Ishikawa (cell line): ENCODE data around the gene KLF15.

ENCODE experiments used
- CEBPB ChIP-seq: IDR thresholded peaks from 2 replicates; pipeline ENCODE4 v1.6.1; 2012
- CREB1 ChIP-seq: IDR thresholded peaks from 2 replicates; pipeline ENCODE4 v1.6.1; 2012; ENCODE audit warnings: low read depth
- EGR1 ChIP-seq: IDR thresholded peaks from 2 replicates; pipeline ENCODE4 v1.6.1; 2012
- EP300 ChIP-seq: IDR thresholded peaks from 2 replicates; pipeline ENCODE4 v1.6.1; 2012; ENCODE audit warnings: borderline replicate concordance
- FOXM1 ChIP-seq: IDR thresholded peaks from 2 replicates; pipeline ENCODE4 v1.6.1; 2012; ENCODE audit warnings: low read depth, borderline replicate concordance
- NFIC ChIP-seq: IDR thresholded peaks from 2 replicates; pipeline ENCODE4 v1.6.1; 2012
- RAD21 ChIP-seq: IDR thresholded peaks from 2 replicates; pipeline ENCODE4 v1.6.1; 2012; ENCODE audit warnings: low read depth
- TAF1 ChIP-seq: IDR thresholded peaks from 2 replicates; pipeline ENCODE4 v1.6.1; 2012; ENCODE audit warnings: low read depth, mild to moderate bottlenecking
- TCF12 ChIP-seq: IDR thresholded peaks from 2 replicates; pipeline ENCODE4 v1.6.1; 2012; ENCODE audit warnings: low read depth
- TEAD4 ChIP-seq: IDR thresholded peaks from 2 replicates; pipeline ENCODE4 v1.6.1; 2012
- YY1 ChIP-seq: IDR thresholded peaks from 2 replicates; pipeline ENCODE4 v1.6.1; 2012; ENCODE audit warnings: low read depth
- ZBTB7A ChIP-seq: IDR thresholded peaks from 2 replicates; pipeline ENCODE4 v1.6.1; 2012; ENCODE audit warnings: low read depth
- TF ChIP-seq, protein P1 (sequence below): IDR thresholded peaks from 2 replicates; pipeline ENCODE4 v1.6.1; 2012; ENCODE audit warnings: low read depth, mild to moderate bottlenecking
- TF ChIP-seq, protein P2 (sequence below): IDR thresholded peaks from 2 replicates; pipeline ENCODE4 v1.6.1; 2012
- TF ChIP-seq, protein P3 (sequence below): IDR thresholded peaks from 2 replicates; pipeline ENCODE4 v1.6.1; 2012

The KLF15 gene

DNA sequence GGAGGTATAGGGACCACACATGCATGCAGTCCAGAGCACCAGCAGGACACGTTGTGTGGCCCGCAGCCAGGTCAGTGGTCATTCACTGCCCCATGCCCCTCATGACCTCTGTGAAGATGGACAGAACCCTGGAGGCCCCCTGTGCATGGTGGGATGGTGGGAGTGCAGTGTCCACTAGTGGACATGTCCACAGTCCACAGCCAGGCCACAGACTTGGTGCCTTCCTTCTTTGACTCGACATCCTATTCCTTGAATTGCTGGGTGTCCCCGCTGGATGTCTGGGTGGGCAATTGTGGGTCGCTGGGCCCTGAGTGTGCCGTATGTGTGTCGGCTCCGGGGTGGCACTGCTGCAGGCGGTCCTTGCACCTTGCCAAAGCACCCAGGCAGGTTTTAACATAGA, 35.7 kb downstream of the KLF15 start:
- TF ChIP-seq TCF12 (no peak), CREB1 (no peak), TAF1 (no peak), YY1 (no peak), ZBTB7A (no peak), EGR1 (no peak), NFIC (no peak), CEBPB (no peak), EP300 (no peak)
- TF ChIP-seq, protein P1, sequence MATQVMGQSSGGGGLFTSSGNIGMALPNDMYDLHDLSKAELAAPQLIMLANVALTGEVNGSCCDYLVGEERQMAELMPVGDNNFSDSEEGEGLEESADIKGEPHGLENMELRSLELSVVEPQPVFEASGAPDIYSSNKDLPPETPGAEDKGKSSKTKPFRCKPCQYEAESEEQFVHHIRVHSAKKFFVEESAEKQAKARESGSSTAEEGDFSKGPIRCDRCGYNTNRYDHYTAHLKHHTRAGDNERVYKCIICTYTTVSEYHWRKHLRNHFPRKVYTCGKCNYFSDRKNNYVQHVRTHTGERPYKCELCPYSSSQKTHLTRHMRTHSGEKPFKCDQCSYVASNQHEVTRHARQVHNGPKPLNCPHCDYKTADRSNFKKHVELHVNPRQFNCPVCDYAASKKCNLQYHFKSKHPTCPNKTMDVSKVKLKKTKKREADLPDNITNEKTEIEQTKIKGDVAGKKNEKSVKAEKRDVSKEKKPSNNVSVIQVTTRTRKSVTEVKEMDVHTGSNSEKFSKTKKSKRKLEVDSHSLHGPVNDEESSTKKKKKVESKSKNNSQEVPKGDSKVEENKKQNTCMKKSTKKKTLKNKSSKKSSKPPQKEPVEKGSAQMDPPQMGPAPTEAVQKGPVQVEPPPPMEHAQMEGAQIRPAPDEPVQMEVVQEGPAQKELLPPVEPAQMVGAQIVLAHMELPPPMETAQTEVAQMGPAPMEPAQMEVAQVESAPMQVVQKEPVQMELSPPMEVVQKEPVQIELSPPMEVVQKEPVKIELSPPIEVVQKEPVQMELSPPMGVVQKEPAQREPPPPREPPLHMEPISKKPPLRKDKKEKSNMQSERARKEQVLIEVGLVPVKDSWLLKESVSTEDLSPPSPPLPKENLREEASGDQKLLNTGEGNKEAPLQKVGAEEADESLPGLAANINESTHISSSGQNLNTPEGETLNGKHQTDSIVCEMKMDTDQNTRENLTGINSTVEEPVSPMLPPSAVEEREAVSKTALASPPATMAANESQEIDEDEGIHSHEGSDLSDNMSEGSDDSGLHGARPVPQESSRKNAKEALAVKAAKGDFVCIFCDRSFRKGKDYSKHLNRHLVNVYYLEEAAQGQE: no peak
- TF ChIP-seq, protein P2, sequence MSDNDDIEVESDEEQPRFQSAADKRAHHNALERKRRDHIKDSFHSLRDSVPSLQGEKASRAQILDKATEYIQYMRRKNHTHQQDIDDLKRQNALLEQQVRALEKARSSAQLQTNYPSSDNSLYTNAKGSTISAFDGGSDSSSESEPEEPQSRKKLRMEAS: no peak
- TF ChIP-seq, protein P3, sequence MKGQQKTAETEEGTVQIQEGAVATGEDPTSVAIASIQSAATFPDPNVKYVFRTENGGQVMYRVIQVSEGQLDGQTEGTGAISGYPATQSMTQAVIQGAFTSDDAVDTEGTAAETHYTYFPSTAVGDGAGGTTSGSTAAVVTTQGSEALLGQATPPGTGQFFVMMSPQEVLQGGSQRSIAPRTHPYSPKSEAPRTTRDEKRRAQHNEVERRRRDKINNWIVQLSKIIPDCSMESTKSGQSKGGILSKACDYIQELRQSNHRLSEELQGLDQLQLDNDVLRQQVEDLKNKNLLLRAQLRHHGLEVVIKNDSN: no peak

DNA sequence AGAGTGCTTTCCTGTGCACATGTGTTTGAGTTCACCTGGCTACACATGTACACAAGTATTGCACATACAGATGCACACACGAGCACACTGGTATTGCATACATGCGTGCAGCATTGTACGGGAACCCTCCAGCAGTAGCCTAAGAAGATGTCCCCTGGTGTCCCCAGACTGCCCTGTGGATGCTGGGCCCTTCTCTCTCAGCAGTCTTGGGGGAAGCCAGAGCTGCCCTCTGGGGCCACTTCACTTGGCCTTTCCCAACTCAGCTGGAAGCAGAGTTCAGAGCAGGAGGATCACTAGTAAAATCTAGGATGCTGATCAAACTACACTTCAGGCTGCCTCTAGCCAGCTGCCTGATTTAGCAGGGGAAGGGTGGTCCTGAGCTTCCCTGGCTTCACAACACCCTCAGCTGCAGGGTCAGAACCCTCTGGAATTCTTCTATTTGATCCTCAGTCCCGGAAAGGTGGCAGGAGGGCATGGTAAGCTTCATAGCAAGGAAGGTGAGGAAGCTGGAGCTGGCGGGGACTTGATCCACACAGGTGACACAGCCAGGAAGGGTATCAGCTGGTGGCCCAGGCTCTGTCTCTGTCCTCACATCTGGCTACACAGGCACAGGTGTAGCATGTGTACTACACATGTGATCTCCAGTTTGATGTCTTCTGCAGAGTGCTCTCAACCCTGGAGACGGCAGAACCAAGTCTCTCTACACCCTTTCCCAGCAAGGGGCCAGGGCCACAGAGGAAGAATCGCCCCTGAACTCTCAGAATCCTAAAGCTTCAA, 36.5 kb downstream of the KLF15 start:
- TF ChIP-seq, protein P2: no peak
- TF ChIP-seq, protein P1: no peak
- TF ChIP-seq, protein P3: no peak
- TF ChIP-seq RAD21: no peak
- no peak for TF ChIP-seq CEBPB
- no peak for TF ChIP-seq TCF12
- no peak for TF ChIP-seq EP300
- TF ChIP-seq TAF1: no peak
- TF ChIP-seq ZBTB7A: no peak
- no peak for TF ChIP-seq FOXM1
- no peak for TF ChIP-seq EGR1
- TF ChIP-seq TEAD4: no peak
- TF ChIP-seq NFIC: no peak
- no peak for TF ChIP-seq YY1
- TF ChIP-seq CREB1: no peak

DNA sequence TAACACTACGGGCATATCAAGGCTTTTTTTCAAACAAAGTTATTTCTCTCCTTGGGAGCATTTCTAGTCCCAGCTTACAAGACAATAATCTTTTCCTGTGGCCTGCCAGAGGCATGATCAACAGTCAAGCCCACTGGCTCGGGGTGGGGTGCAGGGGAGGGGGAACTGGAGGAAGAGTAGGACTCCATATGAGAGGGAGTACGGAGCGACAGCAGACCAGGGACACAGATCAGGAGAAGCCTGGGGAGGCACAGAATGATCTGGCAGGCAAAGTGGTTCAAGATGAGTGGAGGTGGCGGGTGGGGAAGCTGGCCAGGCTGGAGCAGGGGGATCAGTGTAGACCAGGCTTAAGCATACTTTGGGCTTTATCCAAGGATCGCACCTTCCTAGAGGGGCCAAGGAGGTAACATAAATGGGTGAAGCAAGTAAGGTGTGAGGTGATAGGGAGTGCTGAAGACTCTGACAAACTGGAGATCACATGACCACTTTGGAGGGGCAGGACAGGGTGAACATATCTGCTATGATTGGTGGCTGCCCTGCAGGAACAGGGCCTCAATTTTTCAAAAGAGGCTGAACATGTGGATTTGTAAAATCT, 37.4 kb downstream of the KLF15 start:
- TF ChIP-seq TEAD4 (no peak), TAF1 (no peak), RAD21 (no peak), NFIC (no peak)
- TF ChIP-seq, protein P3: 0 out of 2 replicates have a peak, but pooled peaks have one; percentile 19
- TF ChIP-seq, protein P2: no peak

DNA sequence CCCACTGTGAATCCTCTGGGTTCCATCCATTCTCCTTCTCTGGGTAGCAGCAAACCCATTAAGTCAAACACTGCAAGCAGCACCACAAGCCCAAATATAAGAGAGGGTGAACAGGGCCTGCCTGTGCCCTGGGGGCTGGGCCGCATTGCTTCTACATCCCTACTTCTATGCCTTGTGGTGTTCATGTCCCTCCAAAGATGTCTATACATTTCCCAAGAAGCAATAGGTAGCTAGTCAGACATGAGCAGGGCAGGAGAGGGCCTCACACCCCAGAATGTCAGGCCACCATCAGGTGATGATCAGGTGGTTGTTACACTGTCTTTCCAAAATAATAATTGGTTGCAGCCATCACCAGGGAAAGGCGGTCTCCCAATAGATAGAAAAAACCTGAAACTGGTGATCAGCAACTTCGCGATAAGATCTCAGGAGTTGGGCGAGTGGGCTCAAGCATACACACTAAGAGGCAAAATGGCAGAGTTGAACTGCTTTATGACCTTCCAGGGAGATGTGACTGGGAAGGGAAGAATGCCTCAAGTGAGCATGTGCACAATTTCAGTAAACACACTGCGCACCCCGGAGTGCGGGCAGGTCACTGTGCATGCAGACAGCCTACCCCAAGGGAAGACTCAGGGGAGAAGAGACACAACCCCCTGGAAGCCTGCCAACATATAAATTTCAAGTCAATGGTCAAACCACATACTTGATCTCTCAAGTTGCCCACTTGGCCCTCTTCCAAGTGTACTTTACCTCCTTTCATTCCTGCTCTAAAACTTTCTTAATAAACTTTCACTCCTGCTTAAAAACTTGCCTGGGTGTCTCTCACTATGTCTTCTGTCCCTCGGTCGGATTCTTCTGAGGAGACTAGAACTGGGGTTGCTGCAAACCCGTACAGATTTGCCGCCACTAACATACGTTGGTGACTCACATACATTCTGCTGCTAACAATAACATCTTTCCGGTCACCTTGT, 39.9 kb downstream of the KLF15 start:
- TF ChIP-seq, protein P2: no peak
- TF ChIP-seq CREB1 (no peak), CEBPB (no peak)
